ENCODE results near the gene PATJ. TPM values are rescaled to one million over a fixed set of nuclear protein-coding genes. Genes with fewer than 3 reads are reported as not detected.

Gene PATJ
- total and polyA plus RNA-seq, 2 of the 13 experiments (the other 11 are each of a cell fraction or from before 2014, with no cell fraction given) = 6.2 to 16.8 TPM

DNA sequence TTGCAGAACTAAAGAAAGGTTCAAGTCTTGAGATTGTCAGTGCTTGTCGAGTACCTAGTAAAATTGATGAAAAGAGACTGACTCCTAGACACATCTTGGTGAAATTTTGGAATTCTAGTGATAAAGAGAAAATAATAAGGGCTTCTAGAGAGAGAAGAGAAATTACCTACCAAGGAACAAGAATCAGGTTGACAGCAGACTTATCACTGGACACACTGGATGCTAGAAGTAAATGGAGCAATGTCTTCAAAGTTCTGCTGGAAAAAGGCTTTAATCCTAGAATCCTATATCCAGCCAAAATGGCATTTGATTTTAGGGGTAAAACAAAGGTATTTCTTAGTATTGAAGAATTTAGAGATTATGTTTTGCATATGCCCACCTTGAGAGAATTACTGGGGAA is 468.7 kb downstream of the PATJ start:
- Histone ChIP-seq H3K9ac (ENCODE audit: insufficient read depth, low read depth, low read length) (no peak overlapping the region), H3K4me3 (replicated peaks in 1 of 3; ENCODE audit: insufficient read depth in 1 of 3, low read depth in 2 of 3, low read length in 3 of 3) (no peak overlapping the region), H3K4me2 (ENCODE audit: low read depth, low read length) (no peak overlapping the region), H3K9me3 (ENCODE audit: low read length) (peaks cover 16% of the 10 kb centered on the region; the same call in 1 of the 2 replicates), H2AFZ (ENCODE audit: low read length) (no peak overlapping the region), H3K36me3 (replicated peaks in 1 of 2; ENCODE audit: control insufficient read depth in 1 of 2, insufficient read depth in 2 of 2, low read length in 2 of 2) (no peaks in the 10 kb centered on the region), H3K27ac (ENCODE audit: extremely low read length, insufficient read depth, low read length) (no peak overlapping the region), H3K79me2 (ENCODE audit: insufficient read depth, low read length) (no peaks in the 10 kb centered on the region), H4K20me1 (ENCODE audit: insufficient read depth, low read length) (no peaks in the 10 kb centered on the region), H3K4me1 (ENCODE audit: insufficient read depth, low read length) (no peaks in the 10 kb centered on the region), H3K27me3 (ENCODE audit: control insufficient read depth in 1 of 2, insufficient read depth in 2 of 2, low read length in 2 of 2) (no peaks in the 10 kb centered on the region)
- TF ChIP-seq ZNF317 (CRISPR knock-in tag; IDR thresholded peaks at IDR 0.05) (peak; percentile 99), MLLT10 (CRISPR knock-in tag; IDR thresholded peaks at IDR 0.05) (no peak), SRSF4 (IDR thresholded peaks at IDR 0.05; ENCODE audit: low read depth, low read length, poor library complexity, severe bottlenecking) (no peak), ZNF556 (CRISPR knock-in tag; IDR thresholded peaks at IDR 0.05; ENCODE audit: borderline replicate concordance) (no peak)
- FAIRE-seq = no peak
- ATAC-seq = no peak
- intact Hi-C loops (cut with micrococcal nuclease; ENCODE audit: unreplicated experiment) (no loop called here), in situ Hi-C loops (cut with HindIII; ENCODE audit: extremely low pct_ligation_motif_present, low pct_unique_long_range_greater_than_20kb) (no loop called here)
- CTCF ChIA-PET (ENCODE audit: low intra/inter-chr PET ratio, low total read pairs) = no interaction called here
- no TSS peak for BruUV-seq (replicated peaks)
- POLR2A ChIA-PET = no interaction called here
- DNase-seq (ENCODE audit: low spot score) = no peak
- WGBS (ENCODE audit: low lambda C conversion rate) = 0% methylated on average over 1 of the region's 1 CpG

DNA sequence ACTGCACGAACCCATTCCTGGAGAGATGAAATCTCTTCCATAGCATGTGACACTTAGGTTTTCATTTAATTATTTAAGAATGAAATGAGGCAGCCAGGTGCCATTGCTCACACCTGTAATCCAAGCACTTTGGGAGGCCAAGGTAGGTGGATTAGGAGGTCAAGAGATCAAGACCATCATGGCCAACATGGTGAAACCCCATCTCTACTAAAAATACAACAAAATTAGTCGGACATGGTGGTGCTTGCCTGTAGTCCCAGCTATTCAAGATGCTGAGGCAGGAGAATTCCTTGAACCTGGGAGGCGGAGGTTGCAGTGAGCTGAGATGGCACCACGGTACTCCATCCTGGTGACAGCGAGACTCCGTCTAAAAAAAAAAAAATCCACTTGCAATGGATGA is 470.1 kb downstream of the PATJ start:
- intact Hi-C loops (cut with micrococcal nuclease; ENCODE audit: unreplicated experiment) (no loop called here), in situ Hi-C loops (cut with HindIII; ENCODE audit: extremely low pct_ligation_motif_present, low pct_unique_long_range_greater_than_20kb) (no loop called here)
- Histone ChIP-seq H3K4me3 (replicated peaks in 1 of 3; ENCODE audit: insufficient read depth in 1 of 3, low read depth in 2 of 3, low read length in 3 of 3) (no peak overlapping the region), H4K20me1 (ENCODE audit: insufficient read depth, low read length) (no peaks in the 10 kb centered on the region), H3K27ac (ENCODE audit: extremely low read length, insufficient read depth, low read length) (no peak overlapping the region), H2AFZ (ENCODE audit: low read length) (no peak overlapping the region), H3K4me1 (ENCODE audit: insufficient read depth, low read length) (no peaks in the 10 kb centered on the region), H3K9ac (ENCODE audit: insufficient read depth, low read depth, low read length) (no peak overlapping the region), H3K4me2 (ENCODE audit: low read depth, low read length) (no peak overlapping the region), H3K9me3 (ENCODE audit: low read length) (peaks cover 16% of the 10 kb centered on the region; the same call in 1 of the 2 replicates), H3K79me2 (ENCODE audit: insufficient read depth, low read length) (no peaks in the 10 kb centered on the region), H3K36me3 (replicated peaks in 1 of 2; ENCODE audit: control insufficient read depth in 1 of 2, insufficient read depth in 2 of 2, low read length in 2 of 2) (no peaks in the 10 kb centered on the region), H3K27me3 (ENCODE audit: control insufficient read depth in 1 of 2, insufficient read depth in 2 of 2, low read length in 2 of 2) (no peaks in the 10 kb centered on the region)
- ChIA-PET POLR2A (no interaction called here), CTCF (ENCODE audit: low intra/inter-chr PET ratio, low total read pairs) (no interaction called here)
- ATAC-seq = no peak
- DNase-seq (ENCODE audit: low spot score) = no peak
- TF ChIP-seq ZNF879 (CRISPR knock-in tag; IDR thresholded peaks at IDR 0.05) = no peak
- TF ChIP-seq, protein P1, sequence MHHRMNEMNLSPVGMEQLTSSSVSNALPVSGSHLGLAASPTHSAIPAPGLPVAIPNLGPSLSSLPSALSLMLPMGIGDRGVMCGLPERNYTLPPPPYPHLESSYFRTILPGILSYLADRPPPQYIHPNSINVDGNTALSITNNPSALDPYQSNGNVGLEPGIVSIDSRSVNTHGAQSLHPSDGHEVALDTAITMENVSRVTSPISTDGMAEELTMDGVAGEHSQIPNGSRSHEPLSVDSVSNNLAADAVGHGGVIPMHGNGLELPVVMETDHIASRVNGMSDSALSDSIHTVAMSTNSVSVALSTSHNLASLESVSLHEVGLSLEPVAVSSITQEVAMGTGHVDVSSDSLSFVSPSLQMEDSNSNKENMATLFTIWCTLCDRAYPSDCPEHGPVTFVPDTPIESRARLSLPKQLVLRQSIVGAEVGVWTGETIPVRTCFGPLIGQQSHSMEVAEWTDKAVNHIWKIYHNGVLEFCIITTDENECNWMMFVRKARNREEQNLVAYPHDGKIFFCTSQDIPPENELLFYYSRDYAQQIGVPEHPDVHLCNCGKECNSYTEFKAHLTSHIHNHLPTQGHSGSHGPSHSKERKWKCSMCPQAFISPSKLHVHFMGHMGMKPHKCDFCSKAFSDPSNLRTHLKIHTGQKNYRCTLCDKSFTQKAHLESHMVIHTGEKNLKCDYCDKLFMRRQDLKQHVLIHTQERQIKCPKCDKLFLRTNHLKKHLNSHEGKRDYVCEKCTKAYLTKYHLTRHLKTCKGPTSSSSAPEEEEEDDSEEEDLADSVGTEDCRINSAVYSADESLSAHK (CRISPR knock-in tag; IDR thresholded peaks at IDR 0.05; ENCODE audit: borderline replicate concordance) = no peak
- no peak for TF ChIP-seq SMARCC2 (IDR thresholded peaks at IDR 0.05)
- TF ChIP-seq, protein P2, sequence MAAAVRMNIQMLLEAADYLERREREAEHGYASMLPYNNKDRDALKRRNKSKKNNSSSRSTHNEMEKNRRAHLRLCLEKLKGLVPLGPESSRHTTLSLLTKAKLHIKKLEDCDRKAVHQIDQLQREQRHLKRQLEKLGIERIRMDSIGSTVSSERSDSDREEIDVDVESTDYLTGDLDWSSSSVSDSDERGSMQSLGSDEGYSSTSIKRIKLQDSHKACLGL (CRISPR knock-in tag; IDR thresholded peaks at IDR 0.05) = no peak
- TF ChIP-seq ZNF850 (CRISPR knock-in tag; conservative IDR thresholded peaks at IDR 0.05) = no peak
- no peak for TF ChIP-seq ZBTB7A (CRISPR knock-in tag; IDR thresholded peaks at IDR 0.05)
- TF ChIP-seq, protein P3, sequence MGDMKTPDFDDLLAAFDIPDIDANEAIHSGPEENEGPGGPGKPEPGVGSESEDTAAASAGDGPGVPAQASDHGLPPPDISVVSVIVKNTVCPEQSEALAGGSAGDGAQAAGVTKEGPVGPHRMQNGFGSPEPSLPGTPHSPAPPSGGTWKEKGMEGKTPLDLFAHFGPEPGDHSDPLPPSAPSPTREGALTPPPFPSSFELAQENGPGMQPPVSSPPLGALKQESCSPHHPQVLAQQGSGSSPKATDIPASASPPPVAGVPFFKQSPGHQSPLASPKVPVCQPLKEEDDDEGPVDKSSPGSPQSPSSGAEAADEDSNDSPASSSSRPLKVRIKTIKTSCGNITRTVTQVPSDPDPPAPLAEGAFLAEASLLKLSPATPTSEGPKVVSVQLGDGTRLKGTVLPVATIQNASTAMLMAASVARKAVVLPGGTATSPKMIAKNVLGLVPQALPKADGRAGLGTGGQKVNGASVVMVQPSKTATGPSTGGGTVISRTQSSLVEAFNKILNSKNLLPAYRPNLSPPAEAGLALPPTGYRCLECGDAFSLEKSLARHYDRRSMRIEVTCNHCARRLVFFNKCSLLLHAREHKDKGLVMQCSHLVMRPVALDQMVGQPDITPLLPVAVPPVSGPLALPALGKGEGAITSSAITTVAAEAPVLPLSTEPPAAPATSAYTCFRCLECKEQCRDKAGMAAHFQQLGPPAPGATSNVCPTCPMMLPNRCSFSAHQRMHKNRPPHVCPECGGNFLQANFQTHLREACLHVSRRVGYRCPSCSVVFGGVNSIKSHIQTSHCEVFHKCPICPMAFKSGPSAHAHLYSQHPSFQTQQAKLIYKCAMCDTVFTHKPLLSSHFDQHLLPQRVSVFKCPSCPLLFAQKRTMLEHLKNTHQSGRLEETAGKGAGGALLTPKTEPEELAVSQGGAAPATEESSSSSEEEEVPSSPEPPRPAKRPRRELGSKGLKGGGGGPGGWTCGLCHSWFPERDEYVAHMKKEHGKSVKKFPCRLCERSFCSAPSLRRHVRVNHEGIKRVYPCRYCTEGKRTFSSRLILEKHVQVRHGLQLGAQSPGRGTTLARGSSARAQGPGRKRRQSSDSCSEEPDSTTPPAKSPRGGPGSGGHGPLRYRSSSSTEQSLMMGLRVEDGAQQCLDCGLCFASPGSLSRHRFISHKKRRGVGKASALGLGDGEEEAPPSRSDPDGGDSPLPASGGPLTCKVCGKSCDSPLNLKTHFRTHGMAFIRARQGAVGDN (CRISPR knock-in tag; IDR thresholded peaks at IDR 0.05) = no peak
- BruUV-seq (replicated peaks) = no TSS peak
- no peak for FAIRE-seq
- WGBS (ENCODE audit: low lambda C conversion rate) = 40% methylated on average over 6 of the region's 6 CpGs
